Body of pancreas (tissue), 4 donors: ENCODE results near the gene NEK7. TPM values are rescaled to one million over a fixed set of nuclear protein-coding genes. Genes with fewer than 3 reads are reported as not detected.

Experiments used
- ATAC-seq: fragments of 150-250 bp; one replicate; pipeline ENCODE4 v1.9.1; 2016
- DNase-seq, 4 donors: peaks; one replicate each; pipeline ENCODE4 v3.0.0-alpha.2; 2019
- H3K27ac ChIP-seq, 4 donors: fragments of 200-600 bp; sonication (generic); 1 replicate in 3 of 4; 2 replicates in 1 of 4; pipeline versions ENCODE4 v1.5.1 to v1.6.1; 2016 to 2019; ENCODE audit warnings: mild to moderate bottlenecking in 1 of 4, mixed read lengths in 1 of 4, moderate library complexity in 1 of 4
- H3K27me3 ChIP-seq, 2 donors: fragments of 200-600 bp; sonication (generic); one replicate each; pipeline ENCODE4 v1.6.0; 2016; ENCODE audit warnings: mild to moderate bottlenecking in 1 of 2
- H3K36me3 ChIP-seq, 2 donors: fragments of 200-600 bp; sonication (generic); replicated peaks in 1 of 2; 2 replicates each; pipeline ENCODE4 v1.5.1; 2016; ENCODE audit warnings: low read depth in 2 of 2; ENCODE audit not compliant: insufficient read depth in 1 of 2
- H3K4me1 ChIP-seq: fragments of 200-600 bp; sonication (generic); one replicate; pipeline ENCODE4 v1.6.0; 2016
- H3K4me3 ChIP-seq, 2 donors: fragments of 200-600 bp; sonication (generic); 1 replicate in 1 of 2; 2 replicates in 1 of 2; pipeline ENCODE4 v1.5.1; 2016 to 2019
- H3K9me3 ChIP-seq, 3 donors: fragments of 200-600 bp; sonication (generic); 1 replicate in 2 of 3; 2 replicates in 1 of 3; pipeline ENCODE4 v1.5.1; 2016
- CTCF ChIP-seq, 7 experiments: fragments of 450-650 bp in 4 of 7; fragments of 200-600 bp in 3 of 7; sonication (generic) in 3 of 7; IDR thresholded peaks; one replicate each; pipeline ENCODE4 v1.5.1; 2016 to 2019; ENCODE audit warnings: antibody characterized with exemption in 7 of 7
- POLR2A ChIP-seq, 3 donors: fragments of 450-650 bp; IDR thresholded peaks; one replicate each; pipeline ENCODE4 v1.6.1; 2016; ENCODE audit warnings: antibody characterized with exemption in 3 of 3, mild to moderate bottlenecking in 2 of 3
- WGBS, 2 donors: methylation state at CpG; one replicate each; pipeline ENCODE4 v1.1.5; 2017; 5-methylcytosine and 5-hydroxymethylcytosine counted together
- intact Hi-C: fragments of 100-400 bp; cut with DNase I; formaldehyde crosslinking; loops from one replicate; pipeline ENCODE4 v1.15.1; 2023
- total RNA-seq, 2 donors: library from RNA; depleted of rRNA; stranded (reverse); fragments of >200 nt; gene quantifications; one replicate each; pipeline ENCODE4 v1.1.0, GENCODE V29; 2016

Gene NEK7
- total RNA-seq, 2 donors from 2014 or later = 39.2 to 49.5 TPM

GRCh38 chr1:198166900-198167299 is 10.1 kb downstream of the NEK7 start:
- Histone ChIP-seq H3K27me3 (no peaks in the 10 kb centered on the region), H3K4me3 (no peak overlapping the region), H3K9me3 (no peaks in the 10 kb centered on the region), H3K4me1 (peaks cover 73% of the 10 kb centered on the region), H3K36me3 (no peaks in the 10 kb centered on the region), H3K27ac (no peak overlapping the region)
- TF ChIP-seq CTCF (IDR thresholded peaks at IDR 0.05) (no peak), POLR2A (IDR thresholded peaks at IDR 0.05) (no peak)
- ATAC-seq (no peak), DNase-seq (no peak)
- 92 to 97% methylated on average over 2 of the region's 2 CpGs for WGBS, 2 donors
- intact Hi-C loops = no loop called here

- no peak for TF ChIP-seq CTCF (IDR thresholded peaks at IDR 0.05)
- 17 to 21% methylated on average over 3 of the region's 3 CpGs for WGBS, 2 donors
- intact Hi-C loops = no loop called here
- Histone ChIP-seq H3K27me3 (no peaks in the 10 kb centered on the region), H3K4me3 (no peak overlapping the region), H3K9me3 (no peaks in the 10 kb centered on the region), H3K27ac (no peak overlapping the region), H3K36me3 (no peaks in the 10 kb centered on the region), H3K4me1 (peaks cover 71% of the 10 kb centered on the region)
- ATAC-seq (no peak), DNase-seq (no peak)
Observed at GRCh38 chr1:198167436-198167934, 10.7 kb downstream of the NEK7 start.

GRCh38 chr1:198168227-198168626 is 11.4 kb downstream of the NEK7 start:
- DNase-seq (no peak), ATAC-seq (no peak)
- H3K9me3 ChIP-seq = no peaks in the 10 kb centered on the region
- TF ChIP-seq CTCF (IDR thresholded peaks at IDR 0.05) (no peak), POLR2A (IDR thresholded peaks at IDR 0.05) (no peak)
- H3K27me3 ChIP-seq = no peaks in the 10 kb centered on the region
- intact Hi-C loops = no loop called here
- no peak overlapping the region for H3K4me3 ChIP-seq
- H3K4me1 ChIP-seq = peaks cover 72% of the 10 kb centered on the region
- 65 to 75% methylated on average over 3 of the region's 3 CpGs for WGBS, 2 donors
- no peaks in the 10 kb centered on the region for H3K36me3 ChIP-seq
- H3K27ac ChIP-seq = no peak overlapping the region

GRCh38 chr1:198169672-198170071 is 12.9 kb downstream of the NEK7 start:
- intact Hi-C loops = no loop called here
- no peak for TF ChIP-seq CTCF (IDR thresholded peaks at IDR 0.05)
- Histone ChIP-seq H3K36me3 (no peaks in the 10 kb centered on the region), H3K4me1 (peaks cover 77% of the 10 kb centered on the region), H3K4me3 (no peak overlapping the region), H3K27ac (no peak overlapping the region), H3K9me3 (no peaks in the 10 kb centered on the region), H3K27me3 (no peaks in the 10 kb centered on the region)
- no peak for ATAC-seq
- no peak for DNase-seq
- WGBS, 2 donors = 48 to 64% methylated on average over 2 of the region's 2 CpGs

GRCh38 chr1:198171667-198172540 is 15.1 kb downstream of the NEK7 start:
- TF ChIP-seq CTCF (IDR thresholded peaks at IDR 0.05) (no peak), POLR2A (IDR thresholded peaks at IDR 0.05) (no peak)
- no peaks in the 10 kb centered on the region for H3K27me3 ChIP-seq
- H3K4me1 ChIP-seq = peaks cover 79% of the 10 kb centered on the region
- 60 to 64% methylated on average over 5 of the region's 5 CpGs for WGBS, 2 donors
- intact Hi-C loops = no loop called here
- no peaks in the 10 kb centered on the region for H3K9me3 ChIP-seq
- H3K27ac ChIP-seq = no peak overlapping the region
- no peak overlapping the region for H3K4me3 ChIP-seq
- DNase-seq = no peak
- ATAC-seq = peak; percentile 24
- no peaks in the 10 kb centered on the region for H3K36me3 ChIP-seq
